Neural progenitor cell (in vitro differentiated cells): Measurements from ENCODE around the gene IL17C.

ENCODE experiments used
- EZH2phosphoT487 ChIP-seq: fragments of 200-600 bp; sonication (generic); IDR thresholded peaks from 2 replicates; pipeline ENCODE4 v1.6.1; 2017; ENCODE audit warnings: antibody characterized with exemption
- TF ChIP-seq, protein P1 (sequence below): fragments of 200-600 bp; sonication (generic); IDR thresholded peaks from 2 replicates; pipeline ENCODE4 v1.5.1; 2017; ENCODE audit warnings: antibody characterized with exemption, mild to moderate bottlenecking

DNA sequence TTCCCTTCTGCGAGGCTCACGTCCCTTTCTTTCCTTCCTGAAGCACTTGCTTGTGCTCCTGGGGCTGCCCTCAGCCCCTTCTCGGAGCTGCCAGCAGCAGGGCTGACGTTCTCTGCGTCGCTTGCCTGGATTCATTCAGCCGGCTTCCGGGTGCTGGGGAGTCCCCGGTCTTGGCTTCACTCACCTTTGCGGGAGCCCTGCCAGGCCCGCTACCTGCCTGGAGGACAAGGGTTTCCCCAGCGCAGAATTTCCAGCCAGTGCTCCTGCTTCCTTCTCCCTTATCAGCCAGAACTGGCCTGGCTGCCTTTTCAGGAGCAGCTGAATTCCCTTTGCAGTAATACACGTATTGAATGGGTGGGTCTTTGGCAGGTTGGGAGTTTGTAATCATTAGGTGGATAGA is 22.1 kb upstream of the IL17C start:
- TF ChIP-seq, protein P1, sequence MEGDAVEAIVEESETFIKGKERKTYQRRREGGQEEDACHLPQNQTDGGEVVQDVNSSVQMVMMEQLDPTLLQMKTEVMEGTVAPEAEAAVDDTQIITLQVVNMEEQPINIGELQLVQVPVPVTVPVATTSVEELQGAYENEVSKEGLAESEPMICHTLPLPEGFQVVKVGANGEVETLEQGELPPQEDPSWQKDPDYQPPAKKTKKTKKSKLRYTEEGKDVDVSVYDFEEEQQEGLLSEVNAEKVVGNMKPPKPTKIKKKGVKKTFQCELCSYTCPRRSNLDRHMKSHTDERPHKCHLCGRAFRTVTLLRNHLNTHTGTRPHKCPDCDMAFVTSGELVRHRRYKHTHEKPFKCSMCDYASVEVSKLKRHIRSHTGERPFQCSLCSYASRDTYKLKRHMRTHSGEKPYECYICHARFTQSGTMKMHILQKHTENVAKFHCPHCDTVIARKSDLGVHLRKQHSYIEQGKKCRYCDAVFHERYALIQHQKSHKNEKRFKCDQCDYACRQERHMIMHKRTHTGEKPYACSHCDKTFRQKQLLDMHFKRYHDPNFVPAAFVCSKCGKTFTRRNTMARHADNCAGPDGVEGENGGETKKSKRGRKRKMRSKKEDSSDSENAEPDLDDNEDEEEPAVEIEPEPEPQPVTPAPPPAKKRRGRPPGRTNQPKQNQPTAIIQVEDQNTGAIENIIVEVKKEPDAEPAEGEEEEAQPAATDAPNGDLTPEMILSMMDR: no peak
- no peak for TF ChIP-seq EZH2phosphoT487
